HepG2 (cell line): ENCODE data around the gene PTPA. TPM values are rescaled to one million over a fixed set of nuclear protein-coding genes. Genes with fewer than 3 reads are reported as not detected.
A peak's percentile ranks its signal among the peaks of the same experiment; 100 is the strongest.

Experiments
- GATAD2A ChIP-seq: IDR thresholded peaks from 2 replicates; pipeline ENCODE4 v1.6.1; 2016
- MED8 ChIP-seq: sonication (generic); formaldehyde crosslinking; IDR thresholded peaks from 2 replicates; pipeline ENCODE4 v1.8.1; 2023; ENCODE audit warnings: mild to moderate bottlenecking, missing genetic modification reagents; ENCODE audit not compliant: insufficient replicate concordance
- NCOA1 ChIP-seq: sonication (generic); formaldehyde crosslinking; IDR thresholded peaks from 2 replicates; pipeline ENCODE4 v1.9.0; 2021; ENCODE audit warnings: missing genetic modification reagents
- PAWR ChIP-seq: sonication (generic); formaldehyde crosslinking; IDR thresholded peaks from 2 replicates; pipeline ENCODE4 v1.4.0; 2020; ENCODE audit warnings: missing genetic modification reagents, mild to moderate bottlenecking, borderline replicate concordance
- RAD21 ChIP-seq: fragments of 450-650 bp; formaldehyde crosslinking; IDR thresholded peaks from 2 replicates; pipeline ENCODE4 v1.5.0; 2020; ENCODE audit warnings: mild to moderate bottlenecking
- SIN3A ChIP-seq: IDR thresholded peaks from 2 replicates; pipeline ENCODE4 v1.6.1; 2011; ENCODE audit warnings: low read depth, mild to moderate bottlenecking, control low read depth, low read length, borderline replicate concordance
- SIN3B ChIP-seq: fragments of 150-350 bp; IDR thresholded peaks from 2 replicates; pipeline ENCODE4 v1.6.1; 2014; ENCODE audit warnings: low read length
- ZNF318 ChIP-seq: sonication (generic); formaldehyde crosslinking; IDR thresholded peaks from 2 replicates; pipeline ENCODE4 v1.4.0; 2020; ENCODE audit warnings: mild to moderate bottlenecking, missing genetic modification reagents
- ZNF329 ChIP-seq: sonication (generic); formaldehyde crosslinking; IDR thresholded peaks from 2 replicates; pipeline ENCODE4 v1.9.0; 2021; ENCODE audit warnings: low read depth, mild to moderate bottlenecking, missing genetic modification reagents
- ZNF460 ChIP-seq: sonication (generic); formaldehyde crosslinking; IDR thresholded peaks from 2 replicates; pipeline ENCODE4 v1.5.1; 2020; ENCODE audit warnings: missing genetic modification reagents, mild to moderate bottlenecking, borderline replicate concordance
- ZNF614 ChIP-seq: IDR thresholded peaks from 2 replicates; pipeline ENCODE4 v1.6.1; 2018; ENCODE audit warnings: missing biosample characterization, missing genetic modification reagents, inconsistent platforms, borderline replicate concordance
- ZSCAN5A ChIP-seq: sonication (generic); formaldehyde crosslinking; IDR thresholded peaks from 2 replicates; pipeline ENCODE4 v1.8.0; 2022; ENCODE audit warnings: mild to moderate bottlenecking, missing genetic modification reagents, borderline replicate concordance
- polyA plus RNA-seq, 8 experiments: library from polyadenylated mRNA; depleted of rRNA in 3 of 8; stranded (reverse) in 7 of 8; unstranded in 1 of 8; fragments of >200 nt; fragmentation: Illumina TruSeq in 4 of 8; extraction: Trizol in 4 of 8; gene quantifications; 2 replicates each; pipeline versions ENCODE4 v1.2.1 to v1.2.3, GENCODE V29; 2011 to 2016; ENCODE audit warnings: low read depth in 4 of 8, missing spikeins in 1 of 8, mixed read lengths in 1 of 8; ENCODE audit not compliant: insufficient read depth in 1 of 8
- total RNA-seq, 5 experiments: library from RNA; depleted of rRNA; stranded (reverse); fragments of >200 nt; fragmentation: Illumina TruSeq; extraction: Trizol; gene quantifications; 2 replicates each; pipeline ENCODE4 v1.2.3, GENCODE V29; 2016; ENCODE audit warnings: low read depth in 1 of 5
- TF ChIP-seq, protein P1 (sequence below): sonication (generic); formaldehyde crosslinking; IDR thresholded peaks from 2 replicates; pipeline ENCODE4 v1.4.0; 2020; ENCODE audit warnings: missing genetic modification reagents

The PTPA gene
- total and polyA plus RNA-seq, 2 of the 13 experiments (the other 11 are each of a cell fraction or from before 2014, with no cell fraction given): 79.3 to 105 TPM

GRCh38 chr9:129109952-129110739 lies 1.1 kb upstream of the PTPA start (continued):
- TF ChIP-seq ZSCAN5A: peak; percentile 100
- peak; percentile 46; the same call in 1 of the 2 replicates for TF ChIP-seq RAD21 (CRISPR knock-in tag)
- no peak for TF ChIP-seq PAWR (CRISPR knock-in tag)
- TF ChIP-seq ZNF329 (CRISPR knock-in tag): peak; percentile 22; the same call in 1 of the 2 replicates
- peak; percentile 36; the same call in 1 of the 2 replicates for TF ChIP-seq ZNF614 (CRISPR knock-in tag)
- TF ChIP-seq ZNF318 (CRISPR knock-in tag): no peak
- TF ChIP-seq SIN3B: no peak
- peak; percentile 32; the same call in 1 of the 2 replicates for TF ChIP-seq NCOA1 (CRISPR knock-in tag)
- 0 out of 2 replicates have a peak, but pooled peaks have one; percentile 25 for TF ChIP-seq SIN3A
- TF ChIP-seq, protein P1, sequence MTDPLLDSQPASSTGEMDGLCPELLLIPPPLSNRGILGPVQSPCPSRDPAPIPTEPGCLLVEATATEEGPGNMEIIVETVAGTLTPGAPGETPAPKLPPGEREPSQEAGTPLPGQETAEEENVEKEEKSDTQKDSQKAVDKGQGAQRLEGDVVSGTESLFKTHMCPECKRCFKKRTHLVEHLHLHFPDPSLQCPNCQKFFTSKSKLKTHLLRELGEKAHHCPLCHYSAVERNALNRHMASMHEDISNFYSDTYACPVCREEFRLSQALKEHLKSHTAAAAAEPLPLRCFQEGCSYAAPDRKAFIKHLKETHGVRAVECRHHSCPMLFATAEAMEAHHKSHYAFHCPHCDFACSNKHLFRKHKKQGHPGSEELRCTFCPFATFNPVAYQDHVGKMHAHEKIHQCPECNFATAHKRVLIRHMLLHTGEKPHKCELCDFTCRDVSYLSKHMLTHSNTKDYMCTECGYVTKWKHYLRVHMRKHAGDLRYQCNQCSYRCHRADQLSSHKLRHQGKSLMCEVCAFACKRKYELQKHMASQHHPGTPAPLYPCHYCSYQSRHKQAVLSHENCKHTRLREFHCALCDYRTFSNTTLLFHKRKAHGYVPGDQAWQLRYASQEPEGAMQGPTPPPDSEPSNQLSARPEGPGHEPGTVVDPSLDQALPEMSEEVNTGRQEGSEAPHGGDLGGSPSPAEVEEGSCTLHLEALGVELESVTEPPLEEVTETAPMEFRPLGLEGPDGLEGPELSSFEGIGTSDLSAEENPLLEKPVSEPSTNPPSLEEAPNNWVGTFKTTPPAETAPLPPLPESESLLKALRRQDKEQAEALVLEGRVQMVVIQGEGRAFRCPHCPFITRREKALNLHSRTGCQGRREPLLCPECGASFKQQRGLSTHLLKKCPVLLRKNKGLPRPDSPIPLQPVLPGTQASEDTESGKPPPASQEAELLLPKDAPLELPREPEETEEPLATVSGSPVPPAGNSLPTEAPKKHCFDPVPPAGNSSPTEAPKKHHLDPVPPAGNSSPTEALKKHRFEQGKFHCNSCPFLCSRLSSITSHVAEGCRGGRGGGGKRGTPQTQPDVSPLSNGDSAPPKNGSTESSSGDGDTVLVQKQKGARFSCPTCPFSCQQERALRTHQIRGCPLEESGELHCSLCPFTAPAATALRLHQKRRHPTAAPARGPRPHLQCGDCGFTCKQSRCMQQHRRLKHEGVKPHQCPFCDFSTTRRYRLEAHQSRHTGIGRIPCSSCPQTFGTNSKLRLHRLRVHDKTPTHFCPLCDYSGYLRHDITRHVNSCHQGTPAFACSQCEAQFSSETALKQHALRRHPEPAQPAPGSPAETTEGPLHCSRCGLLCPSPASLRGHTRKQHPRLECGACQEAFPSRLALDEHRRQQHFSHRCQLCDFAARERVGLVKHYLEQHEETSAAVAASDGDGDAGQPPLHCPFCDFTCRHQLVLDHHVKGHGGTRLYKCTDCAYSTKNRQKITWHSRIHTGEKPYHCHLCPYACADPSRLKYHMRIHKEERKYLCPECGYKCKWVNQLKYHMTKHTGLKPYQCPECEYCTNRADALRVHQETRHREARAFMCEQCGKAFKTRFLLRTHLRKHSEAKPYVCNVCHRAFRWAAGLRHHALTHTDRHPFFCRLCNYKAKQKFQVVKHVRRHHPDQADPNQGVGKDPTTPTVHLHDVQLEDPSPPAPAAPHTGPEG (CRISPR knock-in tag): peak; percentile 4; the same call in 1 of the 2 replicates
- TF ChIP-seq MED8 (CRISPR knock-in tag): no peak
- peak; percentile 62 for TF ChIP-seq GATAD2A (CRISPR knock-in tag)
- peak; percentile 8; the same call in 1 of the 2 replicates for TF ChIP-seq ZNF460 (CRISPR knock-in tag)
